CD4-positive, alpha-beta T cell (primary cell): Measurements from ENCODE around the gene DSCAML1. TPM values are rescaled to one million over a fixed set of nuclear protein-coding genes. Genes with fewer than 3 reads are reported as not detected.

ENCODE experiments used
- ATAC-seq: fragments of 200-7000 bp; cut with Tn5 transposase; one replicate; pipeline ENCODE4 v1.10.0; 2022; ENCODE audit warnings: mild to moderate bottlenecking; ENCODE audit not compliant: poor library complexity
- CTCF ChIA-PET: fragments of 350-600 bp; sonication (Branson Sonifier 250); formaldehyde crosslinking; loops from one replicate; lab custom pipeline; 2021; ENCODE audit warnings: antibody characterized with exemption, inconsistent platforms; lab: Charles Lee
- POLR2A ChIA-PET: fragments of 350-600 bp; sonication (Branson Sonifier 250); formaldehyde crosslinking; loops from one replicate; lab custom pipeline; 2021; ENCODE audit warnings: antibody characterized with exemption, inconsistent platforms; lab: Charles Lee
- DNase-seq, 14 experiments: peaks; one replicate each; pipeline ENCODE4 v3.0.0-alpha.2; 2013 to 2020; ENCODE audit warnings: mixed read lengths in 2 of 14
- H3K27ac ChIP-seq, 2 donors: one replicate each; pipeline versions ENCODE4 v1.5.1 to v1.7.0; 2013; ENCODE audit warnings: low read length in 2 of 2, low read depth in 1 of 2, mild to moderate bottlenecking in 1 of 2
- H3K27me3 ChIP-seq, 2 experiments: 1 replicate in 1 of 2; 2 replicates in 1 of 2; pipeline versions ENCODE4 v1.6.1 to v1.7.0; 2013; ENCODE audit warnings: low read length in 2 of 2, control low read depth in 1 of 2, mild to moderate bottlenecking in 1 of 2, moderate library complexity in 1 of 2; ENCODE audit not compliant: insufficient read depth in 2 of 2, control insufficient read depth in 1 of 2
- H3K36me3 ChIP-seq: one replicate; pipeline ENCODE4 v1.6.1; 2013; ENCODE audit warnings: low read length, control low read depth; ENCODE audit not compliant: insufficient read depth
- H3K4me1 ChIP-seq: one replicate; pipeline ENCODE4 v1.6.1; 2013; ENCODE audit warnings: low read length, control low read depth; ENCODE audit not compliant: insufficient read depth
- H3K4me3 ChIP-seq: one replicate; pipeline ENCODE4 v1.5.1; 2013; ENCODE audit warnings: mild to moderate bottlenecking, low read length, moderate library complexity
- H3K9me3 ChIP-seq, 2 experiments: 1 replicate in 1 of 2; 2 replicates in 1 of 2; pipeline versions ENCODE4 v1.6.1 to v1.7.0; 2013; ENCODE audit warnings: low read length in 2 of 2, mild to moderate bottlenecking in 2 of 2, control low read depth in 1 of 2, moderate library complexity in 1 of 2; ENCODE audit not compliant: control insufficient read depth in 1 of 2, insufficient read depth in 1 of 2
- H3K27ac Mint-ChIP-seq: one replicate; pipeline ENCODE4 v1.8.0; 2020; ENCODE audit warnings: mixed read lengths
- H3K27me3 Mint-ChIP-seq: one replicate; pipeline ENCODE4 v1.8.0; 2021; ENCODE audit warnings: mixed read lengths
- H3K36me3 Mint-ChIP-seq: one replicate; pipeline ENCODE4 v1.8.0; 2021; ENCODE audit warnings: low read depth, mixed read lengths
- H3K4me1 Mint-ChIP-seq: one replicate; pipeline ENCODE4 v1.8.0; 2021; ENCODE audit warnings: low read depth, mixed read lengths
- H3K4me3 Mint-ChIP-seq: one replicate; pipeline ENCODE4 v1.8.0; 2020; ENCODE audit warnings: mild to moderate bottlenecking, mixed read lengths
- H3K9me3 Mint-ChIP-seq: one replicate; pipeline ENCODE4 v1.8.0; 2020; ENCODE audit warnings: mixed read lengths
- CTCF ChIP-seq: fragments of 200-600 bp; IDR thresholded peaks from one replicate; pipeline ENCODE4 v1.8.0; 2022; ENCODE audit warnings: antibody characterized with exemption, mild to moderate bottlenecking
- intact Hi-C, 2 experiments: fragments of 100-400 bp; cut with DNase I in 1 of 2; cut with micrococcal nuclease in 1 of 2; formaldehyde crosslinking; loops; one replicate each; pipeline versions ENCODE4 v1.15.1 to v1.9.0; 2023 to 2025; cut with DNase I, micrococcal nuclease
- total RNA-seq, 174 experiments: library from RNA in 2 of 174; stranded (reverse) in 2 of 174; gene quantifications; one replicate each; pipeline ENCODE4 v1.2.3 and lab custom pipeline; 2021 to 2026

The DSCAML1 gene
- total RNA-seq, 2 experiments from 2014 or later, result 0.22 to 0.61 TPM

- Histone ChIP-seq H3K4me3 (no peak overlapping the region), H3K9me3 (no peaks in the 10 kb centered on the region), H3K4me1 (no peaks in the 10 kb centered on the region), H3K27me3 (no peaks in the 10 kb centered on the region), H3K27ac (no peak overlapping the region), H3K36me3 (peaks cover 52% of the 10 kb centered on the region)
- Mint-ChIP-seq H3K4me1 (no peaks in the 10 kb centered on the region), H3K4me3 (no peak overlapping the region), H3K9me3 (no peaks in the 10 kb centered on the region), H3K27me3 (no peaks in the 10 kb centered on the region), H3K27ac (no peak overlapping the region), H3K36me3 (peaks cover 93% of the 10 kb centered on the region)
- ATAC-seq, result no peak
- ChIA-PET CTCF (interaction anchor here (0.6 to 0.8 kb wide), 2 partner anchors 47 to 238 kb away, joined by 3 read pairs; no protein-coding TSS in a partner anchor), POLR2A (no interaction called here)
- no peak for TF ChIP-seq CTCF
- no peak for DNase-seq
- intact Hi-C loops, result no loop called here
Measured at GRCh38 chr11:117378976-117379865, 417.8 kb downstream of the DSCAML1 start.

Other genes starting within 250 kb of the DSCAML1 start
- 1 to 10 TPM; 1.7 to 2.1 TPM for gene FXYD2, start 27.5 kb upstream of the DSCAML1 start, total RNA-seq
- gene FXYD6, start 79.4 kb upstream of the DSCAML1 start, total RNA-seq, result not detected
- 1 to 10 TPM in 1 of 2 experiments, under 1 TPM in 1; 0.99 to 1.4 TPM for gene TMPRSS13, start 132.2 kb upstream of the DSCAML1 start, total RNA-seq
- gene IL10RA, start 189.2 kb upstream of the DSCAML1 start, total RNA-seq, result 100 to 1,000 TPM; 193 to 203 TPM